Esophagus muscularis mucosa (tissue), 4 donors: ENCODE data around the gene CCDC148.

Source experiments
- EP300 ChIP-seq: sonication (generic); formaldehyde crosslinking; IDR thresholded peaks from one replicate; pipeline ENCODE4 v1.6.1; 2017; ENCODE audit warnings: antibody characterized with exemption
- POLR2A ChIP-seq: fragments of 450-650 bp; IDR thresholded peaks from one replicate; pipeline ENCODE4 v1.6.1; 2017; ENCODE audit warnings: antibody characterized with exemption, moderate library complexity, mild to moderate bottlenecking, low read depth
- POLR2AphosphoS5 ChIP-seq, 2 donors: sonication (generic); formaldehyde crosslinking; IDR thresholded peaks; one replicate each; pipeline ENCODE4 v1.6.1; 2017; ENCODE audit warnings: antibody characterized with exemption in 2 of 2
- TF ChIP-seq, protein P1 (sequence below), 3 experiments: fragments of 200-600 bp in 2 of 3; fragments of 450-650 bp in 1 of 3; sonication (generic) in 2 of 3; IDR thresholded peaks; one replicate each; pipeline ENCODE4 v1.5.1; 2017 to 2019; ENCODE audit warnings: antibody characterized with exemption in 3 of 3, mild to moderate bottlenecking in 2 of 3, moderate library complexity in 1 of 3

- no peak for TF ChIP-seq POLR2A
- TF ChIP-seq, protein P1, sequence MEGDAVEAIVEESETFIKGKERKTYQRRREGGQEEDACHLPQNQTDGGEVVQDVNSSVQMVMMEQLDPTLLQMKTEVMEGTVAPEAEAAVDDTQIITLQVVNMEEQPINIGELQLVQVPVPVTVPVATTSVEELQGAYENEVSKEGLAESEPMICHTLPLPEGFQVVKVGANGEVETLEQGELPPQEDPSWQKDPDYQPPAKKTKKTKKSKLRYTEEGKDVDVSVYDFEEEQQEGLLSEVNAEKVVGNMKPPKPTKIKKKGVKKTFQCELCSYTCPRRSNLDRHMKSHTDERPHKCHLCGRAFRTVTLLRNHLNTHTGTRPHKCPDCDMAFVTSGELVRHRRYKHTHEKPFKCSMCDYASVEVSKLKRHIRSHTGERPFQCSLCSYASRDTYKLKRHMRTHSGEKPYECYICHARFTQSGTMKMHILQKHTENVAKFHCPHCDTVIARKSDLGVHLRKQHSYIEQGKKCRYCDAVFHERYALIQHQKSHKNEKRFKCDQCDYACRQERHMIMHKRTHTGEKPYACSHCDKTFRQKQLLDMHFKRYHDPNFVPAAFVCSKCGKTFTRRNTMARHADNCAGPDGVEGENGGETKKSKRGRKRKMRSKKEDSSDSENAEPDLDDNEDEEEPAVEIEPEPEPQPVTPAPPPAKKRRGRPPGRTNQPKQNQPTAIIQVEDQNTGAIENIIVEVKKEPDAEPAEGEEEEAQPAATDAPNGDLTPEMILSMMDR (IDR thresholded peaks at IDR 0.05): no peak
- no peak for TF ChIP-seq POLR2AphosphoS5 (IDR thresholded peaks at IDR 0.05)
- TF ChIP-seq EP300: no peak
These were observed 263.8 kb downstream of the CCDC148 start for GRCh38 chr2:158192515-158193443.
